ENCODE measurements around the gene CUEDC1. TPM values are rescaled to one million over a fixed set of nuclear protein-coding genes. Genes with fewer than 3 reads are reported as not detected.
A peak's percentile ranks its signal among the peaks of the same experiment; 100 is the strongest.

The CUEDC1 gene
- total and polyA plus RNA-seq, 2 of the 13 experiments (the other 11 are each of a cell fraction or from before 2014, with no cell fraction given): 7.4 to 12.9 TPM

- TF ChIP-seq HOXA9 (CRISPR knock-in tag; IDR thresholded peaks at IDR 0.05; ENCODE audit: borderline replicate concordance) (peak; percentile 96), LCORL (IDR thresholded peaks at IDR 0.05) (no peak), LCORL (CRISPR knock-in tag; IDR thresholded peaks at IDR 0.05) (peak; percentile 86), YY1 (IDR thresholded peaks at IDR 0.05; ENCODE audit: insufficient read depth, insufficient replicate concordance, low read depth, low read length) (peak; percentile 95), NR2C2 (CRISPR knock-in tag; IDR thresholded peaks at IDR 0.05; ENCODE audit: borderline replicate concordance) (peak; percentile 99), MATR3 (CRISPR knock-in tag; IDR thresholded peaks at IDR 0.05) (no peak), ZNF841 (CRISPR knock-in tag; IDR thresholded peaks at IDR 0.05; ENCODE audit: borderline replicate concordance) (peak; percentile 77; the same call in 1 of the 2 replicates), ZNF562 (CRISPR knock-in tag; IDR thresholded peaks at IDR 0.05; ENCODE audit: borderline replicate concordance) (no peak; the same call in 1 of the 2 replicates), ZNF598 (CRISPR knock-in tag; IDR thresholded peaks at IDR 0.05; ENCODE audit: borderline replicate concordance) (peak; percentile 100), ZFYVE20 (CRISPR knock-in tag; IDR thresholded peaks at IDR 0.05; ENCODE audit: borderline replicate concordance, low read depth) (no peak), DNMT3B (CRISPR knock-in tag; conservative IDR thresholded peaks at IDR 0.05) (peak; percentile 98; the same call in 1 of the 2 replicates), ARHGAP35 (CRISPR knock-in tag; IDR thresholded peaks at IDR 0.05; ENCODE audit: borderline replicate concordance) (no peak; the same call in none of the 2 replicates), CCDC6 (CRISPR knock-in tag; IDR thresholded peaks at IDR 0.05) (peak; percentile 97), ZNF761 (CRISPR knock-in tag; conservative IDR thresholded peaks at IDR 0.05) (peak; percentile 98), ZNF367 (CRISPR knock-in tag; IDR thresholded peaks at IDR 0.05; ENCODE audit: borderline replicate concordance) (0 out of 2 replicates have a peak, but pooled peaks have one; percentile 42), ZNF570 (CRISPR knock-in tag; IDR thresholded peaks at IDR 0.05; ENCODE audit: borderline replicate concordance) (no peak; the same call in 1 of the 2 replicates), ZNF121 (CRISPR knock-in tag; IDR thresholded peaks at IDR 0.05) (peak; percentile 68)
- TF ChIP-seq, protein P1, sequence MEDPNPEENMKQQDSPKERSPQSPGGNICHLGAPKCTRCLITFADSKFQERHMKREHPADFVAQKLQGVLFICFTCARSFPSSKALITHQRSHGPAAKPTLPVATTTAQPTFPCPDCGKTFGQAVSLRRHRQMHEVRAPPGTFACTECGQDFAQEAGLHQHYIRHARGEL (CRISPR knock-in tag; IDR thresholded peaks at IDR 0.05): peak; percentile 94; the same call in 1 of the 2 replicates
- TF ChIP-seq, protein P2, sequence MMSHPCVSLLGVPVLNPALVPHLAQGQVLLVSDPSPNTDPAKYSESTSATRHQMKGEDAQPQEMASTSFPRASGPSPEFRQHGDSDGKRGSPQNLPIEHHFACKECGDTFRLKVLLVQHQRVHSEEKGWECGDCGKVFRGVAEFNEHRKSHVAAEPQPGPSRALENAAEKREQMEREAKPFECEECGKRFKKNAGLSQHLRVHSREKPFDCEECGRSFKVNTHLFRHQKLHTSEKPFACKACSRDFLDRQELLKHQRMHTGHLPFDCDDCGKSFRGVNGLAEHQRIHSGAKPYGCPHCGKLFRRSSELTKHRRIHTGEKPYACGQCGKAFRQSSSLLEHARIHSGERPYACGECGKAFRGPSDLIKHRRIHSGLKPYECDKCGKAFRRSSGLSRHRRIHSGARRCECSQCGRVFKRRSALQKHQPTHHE (CRISPR knock-in tag; IDR thresholded peaks at IDR 0.05; ENCODE audit: borderline replicate concordance): peak; percentile 95
- TF ChIP-seq, protein P3, sequence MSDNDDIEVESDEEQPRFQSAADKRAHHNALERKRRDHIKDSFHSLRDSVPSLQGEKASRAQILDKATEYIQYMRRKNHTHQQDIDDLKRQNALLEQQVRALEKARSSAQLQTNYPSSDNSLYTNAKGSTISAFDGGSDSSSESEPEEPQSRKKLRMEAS (IDR thresholded peaks at IDR 0.05): peak; percentile 92
- TF ChIP-seq, protein P4, sequence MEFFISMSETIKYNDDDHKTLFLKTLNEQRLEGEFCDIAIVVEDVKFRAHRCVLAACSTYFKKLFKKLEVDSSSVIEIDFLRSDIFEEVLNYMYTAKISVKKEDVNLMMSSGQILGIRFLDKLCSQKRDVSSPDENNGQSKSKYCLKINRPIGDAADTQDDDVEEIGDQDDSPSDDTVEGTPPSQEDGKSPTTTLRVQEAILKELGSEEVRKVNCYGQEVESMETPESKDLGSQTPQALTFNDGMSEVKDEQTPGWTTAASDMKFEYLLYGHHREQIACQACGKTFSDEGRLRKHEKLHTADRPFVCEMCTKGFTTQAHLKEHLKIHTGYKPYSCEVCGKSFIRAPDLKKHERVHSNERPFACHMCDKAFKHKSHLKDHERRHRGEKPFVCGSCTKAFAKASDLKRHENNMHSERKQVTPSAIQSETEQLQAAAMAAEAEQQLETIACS (CRISPR knock-in tag; IDR thresholded peaks at IDR 0.05): peak; percentile 75
- TF ChIP-seq, protein P5, sequence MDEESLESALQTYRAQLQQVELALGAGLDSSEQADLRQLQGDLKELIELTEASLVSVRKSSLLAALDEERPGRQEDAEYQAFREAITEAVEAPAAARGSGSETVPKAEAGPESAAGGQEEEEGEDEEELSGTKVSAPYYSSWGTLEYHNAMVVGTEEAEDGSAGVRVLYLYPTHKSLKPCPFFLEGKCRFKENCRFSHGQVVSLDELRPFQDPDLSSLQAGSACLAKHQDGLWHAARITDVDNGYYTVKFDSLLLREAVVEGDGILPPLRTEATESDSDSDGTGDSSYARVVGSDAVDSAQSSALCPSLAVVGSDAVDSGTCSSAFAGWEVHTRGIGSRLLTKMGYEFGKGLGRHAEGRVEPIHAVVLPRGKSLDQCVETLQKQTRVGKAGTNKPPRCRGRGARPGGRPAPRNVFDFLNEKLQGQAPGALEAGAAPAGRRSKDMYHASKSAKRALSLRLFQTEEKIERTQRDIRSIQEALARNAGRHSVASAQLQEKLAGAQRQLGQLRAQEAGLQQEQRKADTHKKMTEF (CRISPR knock-in tag; IDR thresholded peaks at IDR 0.05): peak; percentile 100
- TF ChIP-seq, protein P6, sequence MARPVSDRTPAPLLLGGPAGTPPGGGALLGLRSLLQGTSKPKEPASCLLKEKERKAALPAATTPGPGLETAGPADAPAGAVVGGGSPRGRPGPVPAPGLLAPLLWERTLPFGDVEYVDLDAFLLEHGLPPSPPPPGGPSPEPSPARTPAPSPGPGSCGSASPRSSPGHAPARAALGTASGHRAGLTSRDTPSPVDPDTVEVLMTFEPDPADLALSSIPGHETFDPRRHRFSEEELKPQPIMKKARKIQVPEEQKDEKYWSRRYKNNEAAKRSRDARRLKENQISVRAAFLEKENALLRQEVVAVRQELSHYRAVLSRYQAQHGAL (CRISPR knock-in tag; IDR thresholded peaks at IDR 0.05; ENCODE audit: not compliant biosample characterization): no peak
Measured at GRCh38 chr17:57849874-57850754, 105.1 kb downstream of the CUEDC1 start, which contains the start of gene MRPS23 (continued).

Measured in HepG2 (cell line).